Pancreas (tissue), 10 donors: ENCODE data around the gene CRISPLD2. TPM values are rescaled to one million over a fixed set of nuclear protein-coding genes. Genes with fewer than 3 reads are reported as not detected.
A peak's percentile ranks its signal among the peaks of the same experiment; 100 is the strongest.
"Not testable (repeated sequence)": the region's sequence is repeated elsewhere in the genome, so short reads cannot be mapped to it uniquely, and the experiment has no call there.

Experiments
- ATAC-seq, 4 donors: fragments of 200-7000 bp; cut with Tn5 transposase; one replicate each; pipeline versions ENCODE4 v1.8.0 to v1.9.1; 2020; ENCODE audit warnings: mild to moderate bottlenecking in 4 of 4, moderate library complexity in 4 of 4
- DNase-seq, 6 donors: peaks; one replicate each; pipeline ENCODE4 v3.0.0-alpha.2; 2020
- FAIRE-seq: peaks from 2 replicates; lab custom pipeline; 2012; peaks lifted over from hg19 to GRCh38; lab: Jason Lieb, UNC
- H3K27ac ChIP-seq, 4 donors: fragments of 200-600 bp; sonication (generic); 1 replicate in 3 of 4; 2 replicates in 1 of 4; pipeline versions ENCODE4 v1.5.0 to v1.8.0; 2020
- H3K27me3 ChIP-seq, 4 donors: fragments of 200-600 bp; one replicate each; pipeline ENCODE4 v1.8.0; 2021
- H3K36me3 ChIP-seq, 3 donors: fragments of 200-600 bp; sonication (generic) in 1 of 3; one replicate each; pipeline versions ENCODE4 v1.5.0 to v1.8.0; 2020 to 2021
- H3K4me1 ChIP-seq, 3 donors: fragments of 200-600 bp; one replicate each; pipeline ENCODE4 v1.8.0; 2021
- H3K4me3 ChIP-seq, 4 donors: fragments of 200-600 bp; sonication (generic) in 2 of 4; one replicate each; pipeline versions ENCODE4 v1.5.0 to v1.8.0; 2020 to 2021
- H3K9me3 ChIP-seq, 4 donors: fragments of 200-600 bp; one replicate each; pipeline ENCODE4 v1.8.0; 2021
- CTCF ChIP-seq, 4 donors: fragments of 200-600 bp; sonication (generic) in 3 of 4; IDR thresholded peaks; one replicate each; pipeline versions ENCODE4 v1.5.0 to v1.8.0; 2021; ENCODE audit warnings: antibody characterized with exemption in 4 of 4
- WGBS, 2 donors: extraction: QIAGEN DNeasy Blood & Tissue Kit; methylation state at CpG; one replicate each; pipeline ENCODE4 v1.1.7; 2013; 5-methylcytosine and 5-hydroxymethylcytosine counted together
- intact Hi-C, 3 donors: fragments of 100-400 bp; cut with DNase I; formaldehyde crosslinking; loops; one replicate each; pipeline versions ENCODE4 v1.11.1 to v1.14.2; 2022
- polyA plus RNA-seq, 2 donors: library from polyadenylated mRNA; stranded (reverse); fragments of 200-250 nt; gene quantifications; one replicate each; pipeline ENCODE4 v1.2.3, GENCODE V29; 2013
- total RNA-seq, 6 donors: library from RNA; stranded (reverse); fragmentation: NEBNext Ultra II Directional in 4 of 6; extraction: Animal tissue kit (Norgen Biotek cat#: 25700) in 4 of 6; gene quantifications; one replicate each; pipeline versions ENCODE4 v1.2.1 to v1.2.4, GENCODE V29; 2021 to 2023
- donor health status: healthy with polysubstance abuse.
- donor health status: DM: no; HTN: no; CAD: no; lungs with moderate emphysema.
- donor health status: DM: no; HTN: no; CAD: no.
- donor health status: control.
- donor health status: control.
- donor health status: Bipolar disorder and iron deficiency.
- donor health status: DM: yes; HTN: yes; CAD: no.
- donor health status: DM: no; HTN: no; CAD: no.
- donor health status: DM: no; HTN: no; CAD: no.
- donor health status: DM: yes; HTN: yes; CAD: no.

CRISPLD2 gene
- total and polyA plus RNA-seq, 8 donors: 4.1 to 40.2 (median 14.1) TPM

GRCh38 chr16:84932681-84933080, 112.9 kb downstream of the CRISPLD2 start:
- no peaks in the 10 kb centered on the region for H3K9me3 ChIP-seq
- FAIRE-seq (no peak), DNase-seq (no peak), ATAC-seq (no peak)
- intact Hi-C loops: no loop called here
- WGBS, 2 donors: 94 to 96% methylated on average over 5 of the region's 5 CpGs
- H3K4me1 ChIP-seq: peaks cover 13 to 17% (median 14%) of the 10 kb centered on the region in 3 donors
- H3K27ac ChIP-seq: peak overlapping the region in 1 of 4 donors; percentile 87
- no peaks in the 10 kb centered on the region for H3K36me3 ChIP-seq
- no peaks in the 10 kb centered on the region for H3K27me3 ChIP-seq
- no peak for TF ChIP-seq CTCF (IDR thresholded peaks at IDR 0.05)
- H3K4me3 ChIP-seq: no peak overlapping the region

- FAIRE-seq (no peak), ATAC-seq (peak; percentile 96 to 98 (median 98))
These were observed 114.2 kb downstream of the CRISPLD2 start for GRCh38 chr16:84933774-84934631.

GRCh38 chr16:84937196-84938005, 117.6 kb downstream of the CRISPLD2 start:
- Histone ChIP-seq H3K4me3 (no peak overlapping the region), H3K27me3 (no peaks in the 10 kb centered on the region), H3K9me3 (no peaks in the 10 kb centered on the region), H3K27ac (no peak overlapping the region), H3K36me3 (no peaks in the 10 kb centered on the region), H3K4me1 (peaks cover 13 to 17% (median 14%) of the 10 kb centered on the region in 3 donors)
- no peak for DNase-seq
- ATAC-seq: no peak
- no peak for TF ChIP-seq CTCF (IDR thresholded peaks at IDR 0.05)
- WGBS, 2 donors: 77 to 80% methylated on average over 9 of the region's 9 CpGs
- no peak for FAIRE-seq
- intact Hi-C loops: no loop called here

More at GRCh38 chr16:84933774-84934631, 114.2 kb downstream of the CRISPLD2 start:
- Histone ChIP-seq H3K36me3 (no peaks in the 10 kb centered on the region), H3K27me3 (no peaks in the 10 kb centered on the region), H3K9me3 (no peaks in the 10 kb centered on the region), H3K27ac (peak overlapping the region; percentile 84 to 92 (median 88)), H3K4me1 (peaks cover 13 to 17% (median 14%) of the 10 kb centered on the region in 3 donors), H3K4me3 (peak overlapping the region in 1 of 4 donors; percentile 17)
- WGBS, 2 donors: 18 to 23% methylated on average over 26 to 29 of the region's 29 CpGs
- intact Hi-C loops: no loop called here
- no peak for TF ChIP-seq CTCF (IDR thresholded peaks at IDR 0.05)
- peak; percentile 86 to 96 (median 94) for DNase-seq

GRCh38 chr16:84938616-84939015, 118.8 kb downstream of the CRISPLD2 start:
- ATAC-seq, FAIRE-seq, DNase-seq, H3K9me3 ChIP-seq, H3K4me3 ChIP-seq, H3K27ac ChIP-seq, H3K27me3 ChIP-seq, H3K36me3 ChIP-seq, intact Hi-C loops: not testable (repeated sequence)
- H3K4me1 ChIP-seq: peaks cover 9 to 10% (median 9%) of the 10 kb centered on the region in 3 donors
- WGBS, 2 donors: 81 to 88% methylated on average over 6 of the region's 6 CpGs
